Fibroblast of villous mesenchyme (primary cell): ENCODE results near the gene UBAP2L. TPM values are rescaled to one million over a fixed set of nuclear protein-coding genes. Genes with fewer than 3 reads are reported as not detected.

Source experiments
- DNase-seq: peaks from one replicate; pipeline ENCODE4 v3.0.0-alpha.2; 2010; ENCODE audit warnings: low read depth
- H3K4me3 ChIP-seq: 2 replicates; pipeline ENCODE4 v1.5.1; 2011; ENCODE audit warnings: low read depth, mild to moderate bottlenecking, low read length
- total RNA-seq: library from RNA; depleted of rRNA; stranded (reverse); fragments of >200 nt; gene quantifications from 2 replicates; pipeline ENCODE4 v1.2.3, GENCODE V29; 2012
- TF ChIP-seq, protein P1 (sequence below): IDR thresholded peaks from 2 replicates; pipeline ENCODE4 v1.5.1; 2012; ENCODE audit warnings: low read depth, mild to moderate bottlenecking, low read length; ENCODE audit not compliant: insufficient read depth

The UBAP2L gene
- total RNA-seq, 1 donor: 126 TPM

GRCh38 chr1:154178911-154179811 lies 41.6 kb upstream of the UBAP2L start:
- TF ChIP-seq, protein P1, sequence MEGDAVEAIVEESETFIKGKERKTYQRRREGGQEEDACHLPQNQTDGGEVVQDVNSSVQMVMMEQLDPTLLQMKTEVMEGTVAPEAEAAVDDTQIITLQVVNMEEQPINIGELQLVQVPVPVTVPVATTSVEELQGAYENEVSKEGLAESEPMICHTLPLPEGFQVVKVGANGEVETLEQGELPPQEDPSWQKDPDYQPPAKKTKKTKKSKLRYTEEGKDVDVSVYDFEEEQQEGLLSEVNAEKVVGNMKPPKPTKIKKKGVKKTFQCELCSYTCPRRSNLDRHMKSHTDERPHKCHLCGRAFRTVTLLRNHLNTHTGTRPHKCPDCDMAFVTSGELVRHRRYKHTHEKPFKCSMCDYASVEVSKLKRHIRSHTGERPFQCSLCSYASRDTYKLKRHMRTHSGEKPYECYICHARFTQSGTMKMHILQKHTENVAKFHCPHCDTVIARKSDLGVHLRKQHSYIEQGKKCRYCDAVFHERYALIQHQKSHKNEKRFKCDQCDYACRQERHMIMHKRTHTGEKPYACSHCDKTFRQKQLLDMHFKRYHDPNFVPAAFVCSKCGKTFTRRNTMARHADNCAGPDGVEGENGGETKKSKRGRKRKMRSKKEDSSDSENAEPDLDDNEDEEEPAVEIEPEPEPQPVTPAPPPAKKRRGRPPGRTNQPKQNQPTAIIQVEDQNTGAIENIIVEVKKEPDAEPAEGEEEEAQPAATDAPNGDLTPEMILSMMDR: no peak
- peak overlapping the region; percentile 24 for H3K4me3 ChIP-seq
- DNase-seq: peak; percentile 45

DNA sequence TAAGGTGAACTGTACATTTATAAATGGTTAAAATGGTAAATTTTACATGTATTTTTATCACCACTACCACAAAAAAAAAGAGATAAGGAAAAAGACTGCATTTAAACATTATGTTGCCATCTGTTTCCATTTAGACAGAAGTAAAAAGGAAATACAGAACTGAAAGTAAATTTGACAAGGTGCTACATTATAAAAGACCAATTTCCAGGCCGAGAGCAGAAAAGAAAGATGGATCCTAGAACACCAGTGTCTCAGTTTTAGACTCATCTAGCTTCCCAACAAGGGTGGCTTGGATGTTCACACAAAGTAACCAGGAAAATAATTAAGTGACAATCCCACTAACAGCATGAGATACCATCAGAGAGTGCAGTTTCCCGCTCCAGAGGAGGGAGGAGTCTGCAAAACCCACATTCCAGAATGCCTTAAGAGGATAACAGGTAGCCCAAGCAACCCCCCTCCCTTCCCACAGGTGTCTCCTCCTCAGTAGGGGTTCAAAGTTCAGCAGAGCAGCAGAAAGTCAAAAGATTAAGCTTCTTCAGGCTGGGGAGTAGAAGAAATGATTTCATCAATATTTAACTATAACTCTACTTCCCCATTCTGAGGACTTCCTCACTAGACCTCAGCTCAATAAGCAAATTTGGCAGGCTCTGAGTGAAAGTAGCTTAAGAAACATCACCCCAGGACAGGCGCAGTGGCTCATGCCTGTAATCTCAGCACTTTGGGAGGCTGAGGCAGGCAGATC lies 40.6 kb upstream of the UBAP2L start:
- TF ChIP-seq, protein P1: no peak
- H3K4me3 ChIP-seq: no peak overlapping the region
- no peak for DNase-seq

DNA sequence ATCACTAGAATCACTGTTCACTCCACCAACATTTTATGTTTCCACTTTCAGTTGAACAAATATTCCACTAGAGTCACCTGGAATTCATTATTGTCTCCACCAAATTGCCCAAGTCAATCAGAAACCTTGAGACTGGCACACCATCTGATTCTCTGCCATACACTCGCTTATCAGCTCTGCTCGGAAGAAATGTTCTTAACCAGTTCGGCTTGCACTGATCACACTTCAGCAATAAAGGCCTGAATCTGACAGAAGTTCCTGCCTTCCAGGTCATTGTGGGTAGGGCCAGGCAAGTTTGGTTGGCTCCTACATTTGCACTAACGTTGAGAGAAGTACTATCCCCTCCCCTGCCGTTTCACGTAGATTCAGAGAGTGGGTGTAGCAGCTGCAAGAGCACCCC lies 38.8 kb upstream of the UBAP2L start:
- TF ChIP-seq, protein P1: no peak
- DNase-seq: no peak
- peak overlapping the region; percentile 96 for H3K4me3 ChIP-seq

DNA sequence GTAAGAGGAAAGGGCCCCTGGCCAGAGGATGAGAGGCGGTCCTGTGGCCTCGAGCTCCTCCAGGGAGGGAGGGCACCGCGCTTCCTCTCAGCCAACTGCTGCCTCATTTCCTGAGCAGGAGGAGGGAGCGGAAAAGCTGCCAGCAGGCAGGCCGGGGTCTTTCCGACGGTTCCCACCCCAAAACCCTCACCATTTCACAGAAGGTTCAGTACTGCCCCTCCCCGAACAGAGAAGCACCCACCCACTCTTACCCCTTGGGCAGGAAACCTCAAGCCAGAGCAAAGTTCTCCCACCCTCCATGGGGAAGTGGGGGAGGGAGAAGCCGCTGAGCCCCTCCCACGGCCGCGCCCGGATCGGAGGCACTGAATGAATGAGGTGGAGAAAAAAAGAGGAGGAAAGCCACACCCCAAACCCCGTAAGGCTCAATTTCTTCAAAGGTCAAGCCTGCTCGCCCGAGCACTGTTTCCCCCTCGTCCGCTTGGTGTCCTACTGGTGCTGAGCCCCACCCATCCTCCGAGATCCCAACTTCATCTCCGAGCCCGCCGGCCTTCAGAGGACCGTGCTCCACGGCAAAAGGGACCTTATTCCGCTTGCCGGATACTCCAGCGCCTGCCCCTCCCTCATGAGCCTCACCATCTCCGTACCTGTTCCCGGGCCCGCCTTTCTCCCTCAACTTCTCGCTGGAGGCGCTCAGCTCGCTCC lies 38.3 kb upstream of the UBAP2L start:
- TF ChIP-seq, protein P1: no peak
- DNase-seq: peak; percentile 85
- peak overlapping the region; percentile 96 for H3K4me3 ChIP-seq

GRCh38 chr1:154183046-154183915 lies 37.5 kb upstream of the UBAP2L start:
- TF ChIP-seq, protein P1: peak; percentile 4
- DNase-seq: peak; percentile 96
- H3K4me3 ChIP-seq: peak overlapping the region; percentile 96

DNA sequence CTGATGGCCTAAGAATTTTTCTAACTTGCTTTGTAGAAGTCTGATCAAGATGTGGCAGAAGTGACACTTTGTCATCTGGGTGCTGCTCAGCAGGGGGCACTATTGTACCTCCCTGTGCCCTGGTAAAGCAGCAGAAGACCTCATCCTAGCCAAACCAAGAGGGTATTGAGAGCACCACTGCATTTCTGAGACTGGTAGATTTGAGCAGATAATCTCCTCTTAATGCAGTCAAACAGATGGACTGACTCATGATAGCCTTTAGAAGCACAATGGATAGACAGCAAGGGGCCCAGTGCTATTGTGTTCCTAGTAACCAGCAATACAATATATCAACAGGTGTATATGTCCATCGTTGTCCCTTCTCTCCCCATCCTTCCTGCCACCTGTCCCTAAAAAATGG lies 34.6 kb upstream of the UBAP2L start:
- TF ChIP-seq, protein P1: peak; percentile 59
- peak; percentile 65 for DNase-seq
- no peak overlapping the region for H3K4me3 ChIP-seq
